HepG2 (cell line): ENCODE measurements around the gene CCDC88B. TPM values are rescaled to one million over a fixed set of nuclear protein-coding genes. Genes with fewer than 3 reads are reported as not detected.
A peak's percentile ranks its signal among the peaks of the same experiment; 100 is the strongest.

Source experiments
- GTF2F1 ChIP-seq: fragments of 150-350 bp; IDR thresholded peaks from 2 replicates; pipeline ENCODE4 v1.6.1; 2014; ENCODE audit warnings: low read length
- HMG20A ChIP-seq: IDR thresholded peaks from 2 replicates; pipeline ENCODE4 v1.6.1; 2016; ENCODE audit warnings: borderline replicate concordance
- IRF9 ChIP-seq: sonication (generic); formaldehyde crosslinking; IDR thresholded peaks from 2 replicates; pipeline ENCODE4 v1.8.0; 2022; ENCODE audit warnings: missing genetic modification reagents, mild to moderate bottlenecking, borderline replicate concordance
- KAT8 ChIP-seq: IDR thresholded peaks from 2 replicates; pipeline ENCODE4 v1.6.1; 2016; ENCODE audit warnings: missing genetic modification reagents, missing compliant biosample characterization
- KLF6 ChIP-seq: IDR thresholded peaks from 2 replicates; pipeline ENCODE4 v1.8.0; 2016; ENCODE audit warnings: missing biosample characterization, missing genetic modification reagents
- PHF8 ChIP-seq: sonication (generic); formaldehyde crosslinking; IDR thresholded peaks from 2 replicates; pipeline ENCODE4 v1.5.0; 2020; ENCODE audit warnings: missing genetic modification reagents
- PRDM15 ChIP-seq: sonication (generic); formaldehyde crosslinking; IDR thresholded peaks from 2 replicates; pipeline ENCODE4 v1.4.0; 2020; ENCODE audit warnings: missing genetic modification reagents
- PRPF4 ChIP-seq: fragments of 200-400 bp; formaldehyde crosslinking; IDR thresholded peaks from 2 replicates; pipeline ENCODE4 v1.6.1; 2016; ENCODE audit warnings: low read length, low read depth; ENCODE audit not compliant: poor library complexity, severe bottlenecking
- RFXAP ChIP-seq: sonication (generic); formaldehyde crosslinking; IDR thresholded peaks from 2 replicates; pipeline ENCODE4 v1.4.0; 2020; ENCODE audit warnings: missing genetic modification reagents, borderline replicate concordance
- SRSF4 ChIP-seq: fragments of 200-400 bp; formaldehyde crosslinking; IDR thresholded peaks from one replicate; pipeline ENCODE4 v1.6.1; 2018; ENCODE audit warnings: mild to moderate bottlenecking, low read depth, low read length, moderate library complexity; ENCODE audit not compliant: poor library complexity, severe bottlenecking
- polyA plus RNA-seq, 8 experiments: library from polyadenylated mRNA; depleted of rRNA in 3 of 8; stranded (reverse) in 7 of 8; unstranded in 1 of 8; fragments of >200 nt; fragmentation: Illumina TruSeq in 4 of 8; extraction: Trizol in 4 of 8; gene quantifications; 2 replicates each; pipeline versions ENCODE4 v1.2.1 to v1.2.3, GENCODE V29; 2011 to 2016; ENCODE audit warnings: low read depth in 4 of 8, missing spikeins in 1 of 8, mixed read lengths in 1 of 8; ENCODE audit not compliant: insufficient read depth in 1 of 8
- total RNA-seq, 5 experiments: library from RNA; depleted of rRNA; stranded (reverse); fragments of >200 nt; fragmentation: Illumina TruSeq; extraction: Trizol; gene quantifications; 2 replicates each; pipeline ENCODE4 v1.2.3, GENCODE V29; 2016; ENCODE audit warnings: low read depth in 1 of 5
- TF ChIP-seq, protein P1 (sequence below): sonication (generic); formaldehyde crosslinking; IDR thresholded peaks from 2 replicates; pipeline ENCODE4 v1.9.0; 2022; ENCODE audit warnings: low read depth, missing genetic modification reagents
- TF ChIP-seq, protein P2 (sequence below): sonication (generic); formaldehyde crosslinking; IDR thresholded peaks from 2 replicates; pipeline ENCODE4 v1.4.0; 2020; ENCODE audit warnings: missing genetic modification reagents, mild to moderate bottlenecking, borderline replicate concordance
- TF ChIP-seq, protein P3 (sequence below): sonication (generic); formaldehyde crosslinking; IDR thresholded peaks from 2 replicates; pipeline ENCODE4 v1.5.1; 2020; ENCODE audit warnings: missing genetic modification reagents, mild to moderate bottlenecking, borderline replicate concordance
- TF ChIP-seq, protein P4 (sequence below): conservative IDR thresholded peaks from 2 replicates; pipeline ENCODE4 v1.6.1; 2018; ENCODE audit warnings: missing genetic modification reagents

CCDC88B gene
- total and polyA plus RNA-seq, 2 of the 13 experiments (the other 11 are each of a cell fraction or from before 2014, with no cell fraction given), result 3.6 to 4.8 TPM

DNA sequence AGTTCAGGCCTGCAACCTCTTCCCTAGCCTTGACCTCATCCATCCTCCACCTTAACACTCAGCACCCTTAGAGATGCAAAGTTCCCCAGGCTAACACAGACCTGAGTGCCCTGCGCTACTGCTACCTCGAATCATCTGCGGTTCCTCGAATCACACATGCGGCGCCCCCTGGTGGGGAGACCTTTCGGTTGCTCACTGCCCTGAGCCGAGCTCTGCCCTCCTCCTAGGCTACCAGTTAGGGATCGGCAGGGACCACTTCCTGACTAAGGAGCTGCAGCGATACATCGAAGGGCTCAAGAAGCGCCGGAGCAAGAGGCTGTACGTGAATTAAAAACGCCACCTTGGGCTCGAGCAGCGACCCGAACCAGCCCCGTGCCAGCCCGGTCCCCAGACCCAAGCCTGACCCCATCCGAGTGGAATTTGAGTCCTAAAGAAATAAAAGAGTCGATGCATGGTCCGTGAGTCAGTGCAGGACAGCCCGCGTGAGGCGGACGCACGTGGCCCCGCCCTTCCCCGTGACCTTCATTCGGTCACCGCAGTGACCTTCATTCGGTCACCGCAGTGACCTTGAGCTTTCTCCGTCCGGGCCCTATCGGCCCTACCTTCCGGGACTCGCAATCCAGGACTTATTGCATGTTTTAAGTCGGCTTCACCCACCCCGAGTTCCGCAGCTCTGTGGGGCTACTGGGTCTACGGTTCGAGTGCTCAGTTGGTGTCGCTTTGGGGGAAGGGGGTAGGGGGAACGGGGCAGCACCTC, 35.5 kb upstream of the CCDC88B start (continued):
- TF ChIP-seq KAT8 (CRISPR knock-in tag) (peak; percentile 66; the same call in 1 of the 2 replicates), IRF9 (CRISPR knock-in tag) (no peak), PRPF4 (no peak), PHF8 (peak; percentile 69), SRSF4 (no peak), RFXAP (peak; percentile 62; the same call in 1 of the 2 replicates), KLF6 (0 out of 2 replicates have a peak, but pooled peaks have one; percentile 26), HMG20A (CRISPR knock-in tag) (no peak), GTF2F1 (no peak), PRDM15 (CRISPR knock-in tag) (0 out of 2 replicates have a peak, but pooled peaks have one; percentile 46)
- TF ChIP-seq, protein P1, sequence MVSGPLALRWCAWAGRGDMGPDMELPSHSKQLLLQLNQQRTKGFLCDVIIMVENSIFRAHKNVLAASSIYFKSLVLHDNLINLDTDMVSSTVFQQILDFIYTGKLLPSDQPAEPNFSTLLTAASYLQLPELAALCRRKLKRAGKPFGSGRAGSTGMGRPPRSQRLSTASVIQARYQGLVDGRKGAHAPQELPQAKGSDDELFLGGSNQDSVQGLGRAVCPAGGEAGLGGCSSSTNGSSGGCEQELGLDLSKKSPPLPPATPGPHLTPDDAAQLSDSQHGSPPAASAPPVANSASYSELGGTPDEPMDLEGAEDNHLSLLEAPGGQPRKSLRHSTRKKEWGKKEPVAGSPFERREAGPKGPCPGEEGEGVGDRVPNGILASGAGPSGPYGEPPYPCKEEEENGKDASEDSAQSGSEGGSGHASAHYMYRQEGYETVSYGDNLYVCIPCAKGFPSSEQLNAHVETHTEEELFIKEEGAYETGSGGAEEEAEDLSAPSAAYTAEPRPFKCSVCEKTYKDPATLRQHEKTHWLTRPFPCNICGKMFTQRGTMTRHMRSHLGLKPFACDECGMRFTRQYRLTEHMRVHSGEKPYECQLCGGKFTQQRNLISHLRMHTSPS (CRISPR knock-in tag), result no peak
- TF ChIP-seq, protein P2, sequence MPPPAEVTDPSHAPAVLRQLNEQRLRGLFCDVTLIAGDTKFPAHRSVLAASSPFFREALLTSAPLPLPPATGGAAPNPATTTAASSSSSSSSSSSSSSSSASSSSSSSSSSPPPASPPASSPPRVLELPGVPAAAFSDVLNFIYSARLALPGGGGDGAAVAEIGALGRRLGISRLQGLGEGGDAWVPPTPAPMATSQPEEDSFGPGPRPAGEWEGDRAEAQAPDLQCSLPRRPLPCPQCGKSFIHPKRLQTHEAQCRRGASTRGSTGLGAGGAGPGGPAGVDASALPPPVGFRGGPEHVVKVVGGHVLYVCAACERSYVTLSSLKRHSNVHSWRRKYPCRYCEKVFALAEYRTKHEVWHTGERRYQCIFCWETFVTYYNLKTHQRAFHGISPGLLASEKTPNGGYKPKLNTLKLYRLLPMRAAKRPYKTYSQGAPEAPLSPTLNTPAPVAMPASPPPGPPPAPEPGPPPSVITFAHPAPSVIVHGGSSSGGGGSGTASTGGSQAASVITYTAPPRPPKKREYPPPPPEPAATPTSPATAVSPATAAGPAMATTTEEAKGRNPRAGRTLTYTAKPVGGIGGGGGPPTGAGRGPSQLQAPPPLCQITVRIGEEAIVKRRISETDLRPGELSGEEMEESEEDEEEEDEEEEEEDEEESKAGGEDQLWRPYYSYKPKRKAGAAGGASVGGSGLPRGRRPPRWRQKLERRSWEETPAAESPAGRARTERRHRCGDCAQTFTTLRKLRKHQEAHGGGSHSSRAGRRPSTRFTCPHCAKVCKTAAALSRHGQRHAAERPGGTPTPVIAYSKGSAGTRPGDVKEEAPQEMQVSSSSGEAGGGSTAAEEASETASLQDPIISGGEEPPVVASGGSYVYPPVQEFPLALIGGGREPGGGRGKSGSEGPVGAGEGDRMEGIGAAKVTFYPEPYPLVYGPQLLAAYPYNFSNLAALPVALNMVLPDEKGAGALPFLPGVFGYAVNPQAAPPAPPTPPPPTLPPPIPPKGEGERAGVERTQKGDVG (CRISPR knock-in tag), result no peak; the same call in 1 of the 2 replicates
- TF ChIP-seq, protein P3, sequence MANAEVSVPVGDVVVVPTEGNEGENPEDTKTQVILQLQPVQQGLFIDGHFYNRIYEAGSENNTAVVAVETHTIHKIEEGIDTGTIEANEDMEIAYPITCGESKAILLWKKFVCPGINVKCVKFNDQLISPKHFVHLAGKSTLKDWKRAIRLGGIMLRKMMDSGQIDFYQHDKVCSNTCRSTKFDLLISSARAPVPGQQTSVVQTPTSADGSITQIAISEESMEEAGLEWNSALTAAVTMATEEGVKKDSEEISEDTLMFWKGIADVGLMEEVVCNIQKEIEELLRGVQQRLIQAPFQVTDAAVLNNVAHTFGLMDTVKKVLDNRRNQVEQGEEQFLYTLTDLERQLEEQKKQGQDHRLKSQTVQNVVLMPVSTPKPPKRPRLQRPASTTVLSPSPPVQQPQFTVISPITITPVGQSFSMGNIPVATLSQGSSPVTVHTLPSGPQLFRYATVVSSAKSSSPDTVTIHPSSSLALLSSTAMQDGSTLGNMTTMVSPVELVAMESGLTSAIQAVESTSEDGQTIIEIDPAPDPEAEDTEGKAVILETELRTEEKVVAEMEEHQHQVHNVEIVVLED, result no peak
- TF ChIP-seq, protein P4, sequence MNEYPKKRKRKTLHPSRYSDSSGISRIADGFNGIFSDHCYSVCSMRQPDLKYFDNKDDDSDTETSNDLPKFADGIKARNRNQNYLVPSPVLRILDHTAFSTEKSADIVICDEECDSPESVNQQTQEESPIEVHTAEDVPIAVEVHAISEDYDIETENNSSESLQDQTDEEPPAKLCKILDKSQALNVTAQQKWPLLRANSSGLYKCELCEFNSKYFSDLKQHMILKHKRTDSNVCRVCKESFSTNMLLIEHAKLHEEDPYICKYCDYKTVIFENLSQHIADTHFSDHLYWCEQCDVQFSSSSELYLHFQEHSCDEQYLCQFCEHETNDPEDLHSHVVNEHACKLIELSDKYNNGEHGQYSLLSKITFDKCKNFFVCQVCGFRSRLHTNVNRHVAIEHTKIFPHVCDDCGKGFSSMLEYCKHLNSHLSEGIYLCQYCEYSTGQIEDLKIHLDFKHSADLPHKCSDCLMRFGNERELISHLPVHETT (CRISPR knock-in tag), result no peak; the same call in 1 of the 2 replicates
